ENCODE data around the gene MCCD1.

The MCCD1 gene

DNA sequence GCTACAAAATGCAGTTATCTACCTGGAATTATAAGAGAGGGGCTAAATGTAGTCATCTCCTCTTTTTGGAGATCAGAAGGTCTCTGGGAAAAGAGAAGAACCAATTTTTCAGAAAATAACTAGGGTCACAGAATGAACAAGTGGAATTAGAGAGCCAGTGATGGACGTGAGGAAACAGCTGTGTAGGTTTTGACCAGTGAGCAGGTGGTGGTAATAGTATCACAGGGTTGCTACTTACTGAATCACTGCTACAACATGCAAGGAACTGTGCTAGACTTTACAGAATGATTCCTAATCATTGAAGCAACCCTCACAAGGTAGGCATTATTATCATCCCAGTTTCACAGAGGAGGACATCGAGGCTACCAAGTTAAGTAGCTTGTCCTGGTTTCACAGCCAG lies 15.9 kb downstream of the MCCD1 start:
- no peak for DNase-seq

DNA sequence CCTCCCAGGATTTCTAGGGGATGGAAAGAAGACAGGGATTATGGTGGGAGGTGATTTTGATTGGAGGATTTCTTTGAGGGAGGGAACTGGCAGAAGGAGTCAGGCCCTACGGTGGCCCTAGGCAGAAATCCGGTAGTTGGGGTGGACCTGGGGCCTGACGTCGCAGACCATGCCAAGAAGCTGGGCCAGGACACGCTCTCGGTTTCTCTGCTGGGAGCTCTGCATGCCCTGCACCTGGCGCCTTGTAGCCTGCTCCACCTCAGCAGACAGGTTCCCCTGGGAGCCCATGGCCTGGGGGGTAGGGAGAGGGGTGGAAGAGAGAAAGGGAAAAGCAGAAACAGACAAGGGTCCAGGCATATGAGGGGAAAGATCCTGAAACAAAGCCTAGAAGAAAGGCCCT lies 16.5 kb downstream of the MCCD1 start:
- DNase-seq, result no peak

DNA sequence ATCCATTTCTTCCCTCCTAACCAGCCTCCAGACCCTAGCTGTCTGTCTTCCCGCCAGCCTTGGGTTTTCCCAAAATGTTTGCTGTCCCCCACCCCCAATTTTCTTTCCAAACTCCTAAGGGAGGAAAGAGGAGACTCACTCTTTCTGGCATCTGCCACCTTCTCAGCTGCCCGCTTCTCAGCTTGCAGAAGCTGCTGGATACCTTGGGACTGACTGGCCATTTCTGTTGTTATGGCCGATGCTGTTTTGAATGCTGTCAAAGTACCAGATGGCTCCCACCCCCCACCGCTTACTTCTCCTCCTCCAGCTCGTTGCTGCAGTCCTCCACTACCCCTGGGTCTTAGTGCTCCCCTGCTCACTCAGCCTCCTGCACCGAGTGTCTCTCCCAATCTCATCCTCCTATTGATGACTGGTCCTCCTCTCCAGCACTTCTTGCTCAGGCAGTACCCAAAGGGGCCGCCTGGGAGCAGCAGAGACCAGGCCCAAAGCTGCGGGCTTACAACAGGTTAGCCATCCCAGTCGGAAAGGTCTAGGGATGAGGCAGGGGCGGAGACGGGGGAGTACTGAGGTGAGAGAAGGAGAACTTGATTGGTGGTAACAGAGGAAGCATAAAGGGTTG lies 17.7 kb downstream of the MCCD1 start, which contains the start of gene ATP6V1G2:
TSS of gene ATP6V1G2 (minus strand) at position 270 of the 619 bp plus-strand sequence. CDS start at position 221, 49 bp downstream.
- DNase-seq, result peak; percentile 92

DNA sequence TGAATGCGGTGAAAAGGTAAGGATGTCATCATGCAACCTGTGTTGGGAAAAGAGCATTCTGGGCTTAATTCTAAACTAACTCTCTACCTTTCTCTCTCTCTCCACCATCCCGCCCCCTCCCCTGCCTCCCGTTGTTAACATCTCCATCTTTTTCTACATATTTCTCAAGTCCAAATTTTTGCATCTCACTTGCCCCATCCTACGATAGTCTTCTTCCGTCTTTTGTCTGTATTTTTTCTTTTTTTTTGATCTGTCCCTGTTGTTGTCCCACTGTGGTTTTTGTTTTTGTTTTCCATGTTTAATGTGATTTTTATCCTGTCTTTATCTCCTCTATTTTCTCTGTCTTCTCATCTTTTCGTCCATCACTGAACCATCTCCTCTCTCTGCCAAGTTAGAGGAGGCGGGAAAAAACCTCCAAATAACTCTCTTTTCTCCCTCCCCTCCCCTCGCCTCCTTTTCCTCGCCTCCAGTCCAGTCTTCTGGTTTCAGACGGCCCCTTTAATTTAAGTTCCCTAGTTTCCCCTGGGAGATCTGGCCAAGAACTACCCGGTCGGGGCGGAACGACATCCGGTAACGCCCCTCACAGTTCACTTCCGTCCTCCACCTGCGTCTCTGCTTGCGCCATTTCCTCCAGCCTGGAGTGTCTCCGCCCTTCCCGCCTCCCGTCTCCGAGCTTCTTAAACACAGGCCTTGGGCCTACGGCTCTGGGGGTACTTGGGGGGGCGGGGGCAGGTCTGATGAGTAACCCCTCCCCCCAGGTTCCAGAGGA lies 18.4 kb downstream of the MCCD1 start, which contains the start of gene NFKBIL1:
TSS of gene NFKBIL1 (plus strand) at position 651 of the 769 bp plus-strand sequence. CDS start at position 738, 87 bp downstream.
- DNase-seq, result peak; percentile 98

DNA sequence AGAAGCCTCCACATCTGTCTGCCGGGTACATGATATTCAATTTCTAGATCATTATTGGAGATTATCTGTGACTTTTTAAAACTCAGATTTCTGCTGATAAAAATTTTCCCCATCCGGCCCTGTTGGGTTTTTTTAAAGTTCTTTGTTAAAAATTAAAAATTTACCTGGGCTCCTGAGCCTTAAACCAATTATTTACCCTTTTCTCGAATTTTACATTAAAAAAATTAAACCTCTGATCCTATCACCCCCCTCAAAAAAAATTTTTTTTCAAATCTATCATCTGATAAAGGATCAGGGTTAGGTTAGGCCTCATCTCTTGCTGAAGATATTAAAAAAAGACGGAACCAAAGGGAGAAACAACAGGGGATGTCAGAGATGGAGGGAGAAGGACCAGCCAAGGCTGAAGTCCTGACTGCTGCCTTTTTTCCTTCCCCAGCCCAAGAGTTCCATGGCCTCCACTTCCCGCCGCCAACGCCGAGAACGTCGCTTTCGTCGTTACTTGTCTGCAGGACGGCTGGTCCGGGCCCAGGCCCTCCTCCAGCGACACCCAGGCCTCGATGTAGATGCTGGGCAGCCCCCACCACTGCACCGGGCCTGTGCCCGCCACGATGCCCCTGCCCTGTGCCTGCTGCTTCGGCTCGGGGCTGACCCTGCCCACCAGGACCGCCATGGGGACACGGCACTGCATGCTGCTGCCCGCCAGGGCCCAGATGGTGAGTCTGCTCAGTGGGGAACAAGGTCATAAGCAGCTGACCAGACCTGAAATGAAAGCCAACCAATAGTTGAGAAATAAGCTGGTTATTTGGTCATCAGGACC lies 19.2 kb downstream of the MCCD1 start:
- DNase-seq, result no peak

DNA sequence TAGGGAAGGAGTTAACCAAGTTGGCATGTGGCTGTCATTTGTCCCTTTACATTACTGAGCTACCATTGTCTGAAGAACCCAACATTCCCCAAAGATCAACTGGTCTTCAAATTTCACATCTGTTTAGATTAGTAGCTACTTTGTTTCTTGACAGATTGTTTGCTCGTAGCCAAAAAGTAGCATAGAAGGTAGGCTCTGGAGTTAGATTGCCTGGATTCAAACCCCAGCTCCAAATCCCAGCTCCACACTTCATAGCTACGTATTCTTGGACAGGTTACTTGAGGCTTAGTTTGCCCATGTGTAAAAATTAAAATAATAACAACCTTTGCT lies 19.7 kb downstream of the MCCD1 start:
- DNase-seq, result no peak

DNA sequence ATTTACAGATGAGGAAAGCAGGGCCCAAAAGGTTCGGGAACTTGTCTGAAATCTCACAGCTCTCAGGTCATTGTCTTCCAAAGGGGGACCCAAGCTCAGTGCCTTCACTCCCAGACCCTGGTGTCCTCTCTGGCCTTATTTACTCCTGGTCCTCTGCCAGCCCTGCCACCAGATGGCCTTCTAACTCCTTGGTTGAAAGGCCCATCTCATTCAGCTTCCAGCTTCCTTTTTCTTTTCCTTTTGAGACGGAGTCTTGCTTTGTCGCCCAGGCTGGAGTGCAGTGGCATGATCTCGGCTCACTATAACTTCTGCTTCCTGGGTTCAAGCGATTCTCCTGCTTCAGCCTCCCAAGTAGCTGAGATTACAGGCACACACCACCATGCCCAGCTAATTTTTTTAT lies 22.6 kb downstream of the MCCD1 start:
- peak; percentile 91 for DNase-seq

DNA sequence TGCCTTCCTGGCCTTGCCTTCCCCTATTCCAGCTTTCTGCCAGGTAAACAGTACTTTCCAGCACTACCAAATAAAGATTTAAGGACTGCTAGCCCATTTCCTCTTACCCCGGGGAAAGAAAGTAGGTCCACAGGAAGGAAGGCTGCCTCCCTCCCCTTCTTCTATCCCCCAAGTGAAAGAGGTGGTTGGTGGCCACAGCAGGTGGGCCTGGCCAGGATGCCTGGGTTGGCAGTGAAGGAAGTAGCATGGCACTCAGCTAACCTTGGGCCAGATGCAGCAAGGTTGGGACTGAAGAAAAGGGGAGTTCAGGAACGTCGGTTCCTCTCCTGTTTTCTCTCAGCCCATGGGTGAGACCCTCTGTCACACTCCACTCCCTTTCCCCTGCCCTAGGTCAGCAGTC lies 27.5 kb downstream of the MCCD1 start:
- DNase-seq, result no peak

DNA sequence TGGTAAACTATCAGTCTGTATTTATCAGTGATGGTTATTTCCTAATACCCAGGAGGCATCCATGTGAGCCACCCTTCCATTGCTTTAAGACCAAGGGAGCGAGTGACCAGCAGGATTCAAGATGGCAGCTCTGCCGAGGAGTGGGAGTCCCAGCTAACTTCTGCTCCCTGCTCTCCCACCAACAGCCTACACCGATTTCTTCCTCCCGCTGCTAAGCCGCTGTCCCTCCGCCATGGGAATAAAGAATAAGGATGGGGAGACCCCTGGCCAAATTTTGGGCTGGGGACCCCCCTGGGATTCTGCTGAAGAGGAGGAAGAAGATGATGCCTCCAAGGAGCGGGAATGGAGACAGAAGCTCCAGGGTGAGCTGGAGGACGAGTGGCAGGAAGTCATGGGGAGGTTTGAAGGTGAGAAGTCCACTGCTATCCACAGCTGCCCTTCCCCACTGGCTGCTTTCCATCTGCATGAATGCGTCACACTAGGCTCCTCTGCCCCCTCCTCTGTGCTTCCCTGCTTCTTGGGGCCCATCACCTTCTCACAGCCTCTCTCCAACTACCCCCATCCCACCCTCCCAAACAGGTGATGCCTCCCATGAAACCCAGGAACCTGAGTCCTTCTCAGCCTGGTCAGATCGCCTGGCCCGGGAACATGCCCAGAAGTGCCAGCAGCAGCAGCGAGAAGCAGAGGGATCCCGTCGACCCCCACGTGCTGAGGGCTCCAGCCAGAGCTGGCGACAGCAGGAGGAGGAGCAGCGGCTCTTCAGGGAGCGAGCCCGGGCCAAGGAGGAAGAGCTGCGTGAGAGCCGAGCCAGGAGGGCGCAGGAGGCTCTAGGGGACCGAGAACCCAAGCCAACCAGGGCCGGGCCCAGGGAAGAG lies 28.9 kb downstream of the MCCD1 start:
- no peak for DNase-seq

DNA sequence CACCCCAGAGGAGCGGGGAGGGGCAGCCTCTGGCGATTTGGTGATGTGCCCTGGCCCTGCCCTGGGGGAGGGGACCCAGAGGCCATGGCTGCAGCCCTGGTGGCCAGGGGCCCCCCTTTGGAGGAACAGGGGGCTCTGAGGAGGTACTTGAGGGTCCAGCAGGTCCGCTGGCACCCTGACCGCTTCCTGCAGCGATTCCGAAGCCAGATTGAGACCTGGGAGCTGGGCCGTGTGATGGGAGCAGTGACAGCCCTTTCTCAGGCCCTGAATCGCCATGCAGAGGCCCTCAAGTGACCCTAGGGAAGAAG lies 29.5 kb downstream of the MCCD1 start:
- DNase-seq, result no peak

DNA sequence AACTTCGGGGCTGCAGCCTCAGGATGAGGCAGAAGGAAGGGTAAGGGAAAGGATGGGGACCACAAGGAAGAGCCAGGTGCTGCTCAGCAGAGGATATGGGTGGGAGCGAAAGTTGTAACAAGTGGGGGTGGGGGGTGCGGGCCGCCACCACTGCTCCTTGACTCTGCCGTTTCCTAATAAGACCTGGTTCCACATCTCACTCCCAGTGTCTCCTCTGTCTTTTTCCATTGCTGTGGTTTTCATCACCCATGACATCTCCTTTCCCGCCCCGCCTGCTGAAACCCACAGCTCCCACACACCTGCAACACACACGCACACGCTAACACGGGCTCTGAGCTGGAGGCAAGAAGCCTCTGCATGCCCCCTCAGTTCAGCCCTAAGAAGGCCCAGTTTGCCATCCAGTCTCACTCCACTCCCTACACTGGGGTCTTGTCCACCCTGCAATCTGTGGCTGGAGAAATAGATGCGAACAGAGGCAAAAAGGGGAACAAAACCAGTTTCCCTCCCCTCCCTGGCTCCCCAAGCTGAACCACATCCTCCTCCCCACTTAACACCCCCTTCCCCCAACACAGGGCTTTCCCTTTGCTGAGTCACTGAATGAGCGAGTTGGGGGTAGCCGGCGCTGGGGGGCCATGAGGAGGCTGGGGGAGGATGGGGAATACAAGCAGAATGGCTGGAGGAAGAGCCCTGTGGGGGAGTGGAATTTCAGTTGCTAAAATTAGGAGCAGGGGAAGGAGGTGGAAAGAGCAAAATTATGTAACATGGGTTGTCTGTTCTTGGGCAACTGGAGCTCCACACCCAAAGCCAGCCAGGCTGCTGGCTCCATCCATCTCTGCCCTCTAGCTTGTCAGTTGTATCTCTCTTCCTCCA lies 30.1 kb downstream of the MCCD1 start:
- peak; percentile 84 for DNase-seq

DNA sequence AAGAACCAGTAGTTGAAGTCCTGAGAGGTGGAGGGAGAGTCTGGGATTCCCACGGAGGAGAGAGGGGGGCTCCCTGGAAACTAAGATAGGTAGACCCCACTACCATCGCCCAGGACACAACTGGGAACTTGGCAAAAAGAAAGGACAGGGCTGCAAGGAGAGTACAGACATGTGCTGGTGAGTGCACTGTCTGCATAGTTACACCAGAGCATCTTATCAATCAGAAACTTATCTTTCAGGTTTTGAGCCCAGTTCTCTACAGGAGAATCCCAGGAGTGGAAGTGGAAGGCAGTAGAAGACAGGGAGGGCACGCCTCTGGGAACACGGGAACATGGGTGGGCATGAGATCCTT lies 30.8 kb downstream of the MCCD1 start:
- DNase-seq, result no peak

DNA sequence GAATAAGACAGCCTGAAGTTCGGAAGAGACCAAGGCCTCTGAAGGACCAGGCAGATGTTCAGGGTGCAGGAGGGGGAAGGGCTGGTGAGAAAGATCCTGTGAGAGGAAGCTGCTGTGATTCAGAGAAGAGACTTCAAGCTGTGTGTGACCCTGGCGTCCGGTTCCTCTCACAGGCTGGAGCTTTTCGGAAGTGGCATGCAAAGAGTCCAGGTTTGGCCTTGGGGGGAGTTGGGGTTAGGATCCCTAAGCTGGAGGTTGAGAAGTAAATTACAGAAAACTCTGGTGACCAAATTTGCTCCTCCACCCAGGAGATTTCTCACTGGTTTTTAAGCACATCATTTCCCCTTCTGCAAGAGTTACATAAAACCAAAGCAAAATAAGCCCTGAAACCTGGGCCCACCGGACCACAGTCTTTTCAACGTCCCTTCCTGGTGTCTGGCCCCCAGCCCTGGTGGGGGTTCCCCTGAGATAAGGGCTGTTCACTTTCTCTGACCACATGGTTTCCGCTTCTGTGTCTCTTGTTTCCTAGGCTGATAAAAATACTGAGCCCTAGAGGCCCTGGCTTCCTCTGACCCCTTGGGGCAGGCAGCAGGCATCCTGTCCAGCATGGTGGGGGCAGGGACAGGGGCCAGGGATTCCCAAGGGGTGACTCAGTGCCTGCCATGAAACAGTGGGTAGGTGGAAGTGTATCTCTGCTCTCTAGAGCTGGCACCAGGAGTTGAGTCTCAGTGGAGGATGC lies 31.4 kb downstream of the MCCD1 start:
- peak; percentile 75 for DNase-seq

DNA sequence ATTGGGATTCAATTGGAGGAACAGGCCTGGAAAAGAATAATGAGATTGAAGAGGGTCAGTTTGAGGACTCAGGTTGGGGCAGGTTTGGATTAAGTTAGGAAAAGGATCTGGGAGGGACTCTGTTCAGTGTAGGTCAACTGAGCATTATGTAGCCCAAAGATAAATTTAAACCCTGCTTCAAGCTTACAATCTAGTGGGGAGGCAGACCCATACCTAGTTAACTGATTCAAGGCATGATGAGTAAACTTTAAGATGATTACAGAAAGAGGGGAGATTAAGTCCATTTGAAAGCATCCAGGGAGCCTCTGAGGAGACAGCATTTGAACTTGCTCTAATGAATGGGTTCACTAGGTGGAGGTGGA lies 31.9 kb downstream of the MCCD1 start:
- DNase-seq, result no peak

DNA sequence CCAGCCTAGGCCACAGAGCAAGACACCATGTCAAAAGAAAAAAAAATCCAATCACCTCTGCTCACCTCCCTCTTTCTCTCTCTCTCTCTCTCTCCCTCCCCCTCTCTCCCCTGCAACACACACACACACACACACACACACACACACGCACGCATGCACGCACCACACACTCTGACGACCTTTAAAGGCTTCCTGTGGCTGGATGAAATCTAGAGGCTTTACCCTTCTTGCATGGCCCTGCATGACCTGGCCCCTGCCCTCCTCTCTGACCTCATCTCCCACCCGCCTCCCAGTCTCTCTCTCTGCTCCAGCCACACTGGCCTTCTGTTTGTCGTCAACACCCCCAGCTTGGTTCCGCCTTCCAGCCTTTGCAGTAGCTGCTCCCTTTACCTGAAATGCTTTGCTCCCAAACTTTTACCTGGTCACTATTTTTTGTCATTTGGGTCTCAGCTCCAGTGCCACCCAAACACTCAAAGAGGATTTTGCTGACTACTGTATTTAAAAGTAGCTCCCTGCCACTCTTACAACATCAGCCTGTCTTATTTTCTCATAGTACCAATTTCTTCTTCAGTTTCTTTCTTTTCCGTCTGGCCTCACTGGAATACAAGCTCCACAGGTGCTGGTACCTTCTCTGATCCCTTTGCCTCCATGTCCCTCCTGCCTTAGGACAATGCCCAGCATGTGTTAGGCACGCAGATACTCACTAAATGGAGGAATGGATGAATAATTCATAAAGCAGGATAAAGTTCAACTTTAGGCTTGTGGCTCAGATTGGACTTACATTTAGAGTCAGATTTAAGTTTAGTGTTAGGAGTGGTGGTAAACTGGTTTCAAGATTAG lies 39.0 kb downstream of the MCCD1 start:
- DNase-seq, result no peak

DNA sequence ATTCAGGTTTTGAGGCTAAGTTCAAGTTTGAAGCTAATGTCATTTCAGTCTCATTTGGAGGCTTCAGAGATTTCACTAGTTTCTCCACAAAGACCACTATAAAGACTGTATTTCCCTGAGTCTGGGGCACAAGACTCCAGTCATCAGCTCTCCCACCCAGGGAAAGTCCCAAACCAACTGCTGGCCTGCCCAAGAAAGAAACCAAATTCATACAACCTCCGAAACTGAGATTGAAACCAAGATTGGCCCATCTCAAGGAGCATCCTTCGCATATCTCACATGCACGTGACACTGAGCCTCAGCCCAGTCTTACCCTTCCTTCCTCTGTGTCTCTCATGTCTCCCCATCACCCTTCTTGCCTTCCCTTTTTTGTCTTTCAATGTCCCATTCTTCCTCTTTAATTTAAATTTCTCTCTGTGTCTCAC lies 39.8 kb downstream of the MCCD1 start:
- DNase-seq, result no peak

DNA sequence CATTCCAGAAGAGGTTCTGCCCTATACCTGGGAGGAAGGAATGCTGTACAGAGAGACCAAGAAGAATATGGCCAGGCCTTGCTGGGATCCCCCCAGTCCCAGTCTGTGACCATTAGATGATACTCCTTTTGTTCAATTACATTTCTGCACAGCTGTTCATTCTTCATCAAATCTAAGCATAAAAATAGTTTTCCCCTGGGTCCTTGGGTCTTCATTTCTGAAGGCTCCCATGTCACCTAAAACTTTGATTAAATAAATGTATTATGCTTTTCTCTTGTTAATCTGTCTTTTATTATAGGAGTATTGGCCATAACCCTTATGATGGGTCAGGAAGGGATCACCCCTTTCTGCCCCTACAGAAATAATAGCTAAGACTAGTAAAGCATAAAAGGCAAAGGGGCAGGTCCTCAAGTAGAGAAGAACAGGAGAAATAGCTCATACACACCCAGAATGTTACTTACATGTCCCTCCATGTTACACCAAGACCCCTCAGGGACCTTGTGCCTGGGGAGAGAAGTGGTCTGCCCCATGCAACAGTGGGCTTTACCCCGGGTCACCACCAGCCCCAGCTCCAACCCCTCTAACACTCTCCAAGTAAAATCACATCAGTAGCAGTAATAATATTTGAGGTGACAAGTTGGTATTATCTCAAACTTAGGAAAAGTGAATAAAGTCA lies 41.2 kb downstream of the MCCD1 start:
- DNase-seq, result no peak

DNA sequence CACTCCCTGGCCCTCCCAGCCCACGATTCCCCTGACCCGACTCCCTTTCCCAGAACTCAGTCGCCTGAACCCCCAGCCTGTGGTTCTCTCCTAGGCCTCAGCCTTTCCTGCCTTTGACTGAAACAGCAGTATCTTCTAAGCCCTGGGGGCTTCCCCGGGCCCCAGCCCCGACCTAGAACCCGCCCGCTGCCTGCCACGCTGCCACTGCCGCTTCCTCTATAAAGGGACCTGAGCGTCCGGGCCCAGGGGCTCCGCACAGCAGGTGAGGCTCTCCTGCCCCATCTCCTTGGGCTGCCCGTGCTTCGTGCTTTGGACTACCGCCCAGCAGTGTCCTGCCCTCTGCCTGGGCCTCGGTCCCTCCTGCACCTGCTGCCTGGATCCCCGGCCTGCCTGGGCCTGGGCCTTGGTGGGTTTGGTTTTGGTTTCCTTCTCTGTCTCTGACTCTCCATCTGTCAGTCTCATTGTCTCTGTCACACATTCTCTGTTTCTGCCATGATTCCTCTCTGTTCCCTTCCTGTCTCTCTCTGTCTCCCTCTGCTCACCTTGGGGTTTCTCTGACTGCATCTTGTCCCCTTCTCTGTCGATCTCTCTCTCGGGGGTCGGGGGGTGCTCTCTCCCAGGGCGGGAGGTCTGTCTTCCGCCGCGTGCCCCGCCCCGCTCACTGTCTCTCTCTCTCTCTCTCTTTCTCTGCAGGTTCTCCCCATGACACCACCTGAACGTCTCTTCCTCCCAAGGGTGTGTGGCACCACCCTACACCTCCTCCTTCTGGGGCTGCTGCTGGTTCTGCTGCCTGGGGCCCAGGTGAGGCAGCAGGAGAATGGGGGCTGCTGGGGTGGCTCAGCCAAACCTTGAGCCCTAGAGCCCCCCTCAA lies 43.5 kb downstream of the MCCD1 start, which contains the start of gene LTA:
TSS of gene LTA (plus strand) at position 249 of the 871 bp plus-strand sequence. CDS start at position 703, 454 bp downstream.
- DNase-seq, result no peak

All from hematopoietic multipotent progenitor cell treated with erythropoietin and hydrocortisone succinate and interleukin-3 and kit ligand, for 6 days (in vitro differentiated cells).